ENCODE results near the gene CHST8. TPM values are rescaled to one million over a fixed set of nuclear protein-coding genes. Genes with fewer than 3 reads are reported as not detected.
"Not testable (repeated sequence)": the region's sequence is repeated elsewhere in the genome, so short reads cannot be mapped to it uniquely, and the experiment has no call there.

CHST8 gene
- total RNA-seq, 1 experiment from 2014 or later, result 33.5 TPM

GRCh38 chr19:33604651-33605050 is 17.1 kb upstream of the CHST8 start:
- Mint-ChIP-seq H3K4me3 (no peak overlapping the region), H3K27ac (no peak overlapping the region), H3K27me3 (ENCODE audit: low read depth) (peaks cover 15% of the 10 kb centered on the region), H3K4me1 (peaks cover 26% of the 10 kb centered on the region), H3K36me3 (peaks cover 23% of the 10 kb centered on the region), H3K9me3 (peaks cover 41% of the 10 kb centered on the region)
- ATAC-seq (no peak), DNase-seq (ENCODE audit: low spot score) (no peak)
- ChIA-PET POLR2A (no interaction called here), CTCF (no interaction called here)
- no peak for TF ChIP-seq OVOL2 (CRISPR knock-in tag; IDR thresholded peaks at IDR 0.05; ENCODE audit: borderline replicate concordance)
- no peak for TF ChIP-seq ETV6 (CRISPR knock-in tag; IDR thresholded peaks at IDR 0.05)

- POLR2A ChIA-PET; H3K27ac Mint-ChIP-seq; DNase-seq (ENCODE audit: low spot score); H3K4me3 Mint-ChIP-seq; ATAC-seq; CTCF ChIA-PET: not testable (repeated sequence)
- Mint-ChIP-seq H3K4me1 (peaks cover 26% of the 10 kb centered on the region), H3K9me3 (peaks cover 48% of the 10 kb centered on the region), H3K36me3 (peaks cover 29% of the 10 kb centered on the region), H3K27me3 (ENCODE audit: low read depth) (peaks cover 15% of the 10 kb centered on the region)
Observed at GRCh38 chr19:33605803-33606295, 15.9 kb upstream of the CHST8 start.

GRCh38 chr19:33606556-33606955 is 15.2 kb upstream of the CHST8 start:
- POLR2A ChIA-PET, result interaction anchor here (0.6 kb wide), 1 partner anchor 471 kb away, joined by 3 read pairs; no protein-coding TSS in a partner anchor
- CTCF ChIA-PET, result no interaction called here
- no peak overlapping the region for H3K4me3 Mint-ChIP-seq

GRCh38 chr19:33609353-33609752 is 12.4 kb upstream of the CHST8 start:
- H3K27me3 Mint-ChIP-seq (ENCODE audit: low read depth), result peaks cover 7% of the 10 kb centered on the region
- ChIA-PET POLR2A (no interaction called here), CTCF (no interaction called here)
- H3K4me3 Mint-ChIP-seq, result no peak overlapping the region
- DNase-seq (ENCODE audit: low spot score) (no peak), ATAC-seq (no peak)
- H3K27ac Mint-ChIP-seq, result no peak overlapping the region
- peaks cover 40% of the 10 kb centered on the region for H3K9me3 Mint-ChIP-seq
- H3K36me3 Mint-ChIP-seq, result peaks cover 22% of the 10 kb centered on the region
- peaks cover 11% of the 10 kb centered on the region; the same call in 1 of the 2 replicates for H3K4me1 Mint-ChIP-seq
- TF ChIP-seq CTCF (IDR thresholded peaks at IDR 0.05) (no peak), HMGA2 (CRISPR knock-in tag; IDR thresholded peaks at IDR 0.05) (no peak), ZMAT4 (CRISPR knock-in tag; IDR thresholded peaks at IDR 0.05) (no peak), ELF4 (CRISPR knock-in tag; IDR thresholded peaks at IDR 0.05; ENCODE audit: low read depth) (no peak), ZNF396 (CRISPR knock-in tag; IDR thresholded peaks at IDR 0.05; ENCODE audit: borderline replicate concordance) (no peak), MLX (CRISPR knock-in tag; IDR thresholded peaks at IDR 0.05) (no peak), ATF2 (CRISPR knock-in tag; IDR thresholded peaks at IDR 0.05; ENCODE audit: borderline replicate concordance, low read depth) (no peak), ETV6 (CRISPR knock-in tag; IDR thresholded peaks at IDR 0.05) (no peak), NFE2L1 (CRISPR knock-in tag; IDR thresholded peaks at IDR 0.05) (no peak)

More at GRCh38 chr19:33606556-33606955, 15.2 kb upstream of the CHST8 start:
- Mint-ChIP-seq H3K4me1 (peaks cover 26% of the 10 kb centered on the region), H3K27me3 (ENCODE audit: low read depth) (peaks cover 10% of the 10 kb centered on the region), H3K36me3 (peaks cover 28% of the 10 kb centered on the region), H3K27ac (0 out of 2 replicates have a peak overlapping the region, but pooled peaks have one; percentile 9), H3K9me3 (peaks cover 47% of the 10 kb centered on the region)
- DNase-seq (ENCODE audit: low spot score) (no peak), ATAC-seq (no peak)
- TF ChIP-seq ZNF532 (CRISPR knock-in tag; IDR thresholded peaks at IDR 0.05; ENCODE audit: borderline replicate concordance) (no peak), ZNF671 (CRISPR knock-in tag; IDR thresholded peaks at IDR 0.05) (no peak), IRF1 (CRISPR knock-in tag; IDR thresholded peaks at IDR 0.05) (no peak), SOX15 (CRISPR knock-in tag; IDR thresholded peaks at IDR 0.05) (no peak), SP1 (CRISPR knock-in tag; conservative IDR thresholded peaks at IDR 0.05) (no peak), ZNF263 (CRISPR knock-in tag; IDR thresholded peaks at IDR 0.05; ENCODE audit: low read depth) (no peak)

All from WTC11 (cell line).